Measurements from ENCODE around the gene CA10. TPM values are rescaled to one million over a fixed set of nuclear protein-coding genes. Genes with fewer than 3 reads are reported as not detected.

The CA10 gene
- polyA plus RNA-seq, 1 donor from 2014 or later, result 6.2 TPM

GRCh38 chr17:52024300-52024870 lies 134.1 kb downstream of the CA10 start:
- H3K4me2 ChIP-seq (ENCODE audit: low read length), result no peak overlapping the region
- H2AFZ ChIP-seq (ENCODE audit: low read depth, low read length), result no peak overlapping the region
- no peak overlapping the region for H3K27ac ChIP-seq (ENCODE audit: low read length)
- H3F3A ChIP-seq (ENCODE audit: insufficient read depth, low read length, poor library complexity, severe bottlenecking), result no peaks in the 10 kb centered on the region
- no peak overlapping the region for H3K9ac ChIP-seq (ENCODE audit: low read length)
- TF ChIP-seq CTCF (IDR thresholded peaks at IDR 0.05; ENCODE audit: poor library complexity, severe bottlenecking), result no peak
- no peak for TF ChIP-seq POLR2AphosphoS5 (IDR thresholded peaks at IDR 0.05)
- no peak for TF ChIP-seq SMC3 (conservative IDR thresholded peaks at IDR 0.05; ENCODE audit: poor library complexity)
- no peak for TF ChIP-seq MXI1 (conservative IDR thresholded peaks at IDR 0.05; ENCODE audit: poor library complexity, severe bottlenecking)
- TF ChIP-seq, protein P1, sequence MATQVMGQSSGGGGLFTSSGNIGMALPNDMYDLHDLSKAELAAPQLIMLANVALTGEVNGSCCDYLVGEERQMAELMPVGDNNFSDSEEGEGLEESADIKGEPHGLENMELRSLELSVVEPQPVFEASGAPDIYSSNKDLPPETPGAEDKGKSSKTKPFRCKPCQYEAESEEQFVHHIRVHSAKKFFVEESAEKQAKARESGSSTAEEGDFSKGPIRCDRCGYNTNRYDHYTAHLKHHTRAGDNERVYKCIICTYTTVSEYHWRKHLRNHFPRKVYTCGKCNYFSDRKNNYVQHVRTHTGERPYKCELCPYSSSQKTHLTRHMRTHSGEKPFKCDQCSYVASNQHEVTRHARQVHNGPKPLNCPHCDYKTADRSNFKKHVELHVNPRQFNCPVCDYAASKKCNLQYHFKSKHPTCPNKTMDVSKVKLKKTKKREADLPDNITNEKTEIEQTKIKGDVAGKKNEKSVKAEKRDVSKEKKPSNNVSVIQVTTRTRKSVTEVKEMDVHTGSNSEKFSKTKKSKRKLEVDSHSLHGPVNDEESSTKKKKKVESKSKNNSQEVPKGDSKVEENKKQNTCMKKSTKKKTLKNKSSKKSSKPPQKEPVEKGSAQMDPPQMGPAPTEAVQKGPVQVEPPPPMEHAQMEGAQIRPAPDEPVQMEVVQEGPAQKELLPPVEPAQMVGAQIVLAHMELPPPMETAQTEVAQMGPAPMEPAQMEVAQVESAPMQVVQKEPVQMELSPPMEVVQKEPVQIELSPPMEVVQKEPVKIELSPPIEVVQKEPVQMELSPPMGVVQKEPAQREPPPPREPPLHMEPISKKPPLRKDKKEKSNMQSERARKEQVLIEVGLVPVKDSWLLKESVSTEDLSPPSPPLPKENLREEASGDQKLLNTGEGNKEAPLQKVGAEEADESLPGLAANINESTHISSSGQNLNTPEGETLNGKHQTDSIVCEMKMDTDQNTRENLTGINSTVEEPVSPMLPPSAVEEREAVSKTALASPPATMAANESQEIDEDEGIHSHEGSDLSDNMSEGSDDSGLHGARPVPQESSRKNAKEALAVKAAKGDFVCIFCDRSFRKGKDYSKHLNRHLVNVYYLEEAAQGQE (IDR thresholded peaks at IDR 0.05; ENCODE audit: borderline replicate concordance), result no peak
- no peak for TF ChIP-seq TAF1 (IDR thresholded peaks at IDR 0.05; ENCODE audit: low read depth)
- no peak for TF ChIP-seq RAD21 (conservative IDR thresholded peaks at IDR 0.05)
- no peak for TF ChIP-seq EZH2 (IDR thresholded peaks at IDR 0.05; ENCODE audit: borderline replicate concordance, insufficient read depth, low read length, poor library complexity, severe bottlenecking)
- TF ChIP-seq EP300 (conservative IDR thresholded peaks at IDR 0.05; ENCODE audit: poor library complexity, severe bottlenecking), result no peak
- H3K9me2 ChIP-seq (ENCODE audit: insufficient read depth, low read length), result no peaks in the 10 kb centered on the region
- H3K9me3 ChIP-seq (ENCODE audit: low read length), result no peaks in the 10 kb centered on the region
- no peaks in the 10 kb centered on the region for H3K36me3 ChIP-seq (ENCODE audit: insufficient read depth, low read length)
- no peaks in the 10 kb centered on the region for H3K27me3 ChIP-seq (ENCODE audit: insufficient read depth, low read depth, low read length)
- no peaks in the 10 kb centered on the region for H3K79me2 ChIP-seq (replicated peaks; ENCODE audit: insufficient read depth, low read length)
- H4K20me1 ChIP-seq (ENCODE audit: insufficient read depth), result no peaks in the 10 kb centered on the region
- no peak overlapping the region for H3K4me3 ChIP-seq (ENCODE audit: low read length)

GRCh38 chr17:52011064-52011463 lies 147.4 kb downstream of the CA10 start:
- Histone ChIP-seq H3K4me3 (ENCODE audit: low read length) (no peak overlapping the region), H3K4me2 (ENCODE audit: low read length) (no peak overlapping the region), H3K36me3 (ENCODE audit: insufficient read depth, low read length) (no peaks in the 10 kb centered on the region)

More at GRCh38 chr17:52011064-52011463, 147.4 kb downstream of the CA10 start:
- no peaks in the 10 kb centered on the region for H3K9me3 ChIP-seq (ENCODE audit: low read length)
- no peak overlapping the region for H3K9ac ChIP-seq (ENCODE audit: low read length)
- H3K79me2 ChIP-seq (replicated peaks; ENCODE audit: insufficient read depth, low read length), result no peaks in the 10 kb centered on the region
- no peaks in the 10 kb centered on the region for H3K9me2 ChIP-seq (ENCODE audit: insufficient read depth, low read length)
- H2AFZ ChIP-seq (ENCODE audit: low read depth, low read length), result no peak overlapping the region
- no peak for TF ChIP-seq SMC3 (conservative IDR thresholded peaks at IDR 0.05; ENCODE audit: poor library complexity)
- TF ChIP-seq, protein P1 (IDR thresholded peaks at IDR 0.05; ENCODE audit: borderline replicate concordance), result no peak
- TF ChIP-seq POLR2AphosphoS5 (IDR thresholded peaks at IDR 0.05), result no peak
- no peak for TF ChIP-seq EP300 (conservative IDR thresholded peaks at IDR 0.05; ENCODE audit: poor library complexity, severe bottlenecking)
- H3K27me3 ChIP-seq (ENCODE audit: insufficient read depth, low read depth, low read length), result no peaks in the 10 kb centered on the region
- no peaks in the 10 kb centered on the region for H3F3A ChIP-seq (ENCODE audit: insufficient read depth, low read length, poor library complexity, severe bottlenecking)
- H4K20me1 ChIP-seq (ENCODE audit: insufficient read depth), result no peaks in the 10 kb centered on the region
- no peak overlapping the region for H3K27ac ChIP-seq (ENCODE audit: low read length)
